ENCODE measurements around the gene CBFA2T3.

Gene CBFA2T3

DNA sequence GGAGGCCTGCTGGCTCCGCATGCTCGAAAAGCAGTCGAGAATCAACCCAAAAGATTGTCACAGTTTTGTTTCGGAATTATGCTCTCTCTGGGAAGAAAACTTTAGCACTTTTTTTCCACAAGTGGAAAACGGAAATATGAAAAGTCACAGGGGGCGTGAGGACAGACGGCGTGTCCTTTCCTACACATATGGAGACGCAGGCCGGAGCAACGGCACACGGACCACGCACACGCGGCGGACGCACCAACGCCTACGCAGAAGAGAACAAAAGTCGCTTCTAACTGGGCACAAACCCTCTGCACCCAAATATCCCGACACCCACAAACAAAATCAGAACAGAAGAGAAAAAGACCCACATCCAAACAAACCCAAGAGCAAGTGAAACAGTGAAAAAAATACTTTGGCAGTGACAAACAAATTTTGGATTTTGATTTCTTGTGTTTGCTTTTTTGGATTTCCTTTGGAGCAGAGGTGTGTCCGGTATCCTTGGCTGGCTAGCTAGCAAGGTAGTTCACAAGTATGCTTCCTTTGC, 101.2 kb downstream of the CBFA2T3 start:
- DNase-seq (ENCODE audit: low spot score): no peak
- TF ChIP-seq, protein P1, sequence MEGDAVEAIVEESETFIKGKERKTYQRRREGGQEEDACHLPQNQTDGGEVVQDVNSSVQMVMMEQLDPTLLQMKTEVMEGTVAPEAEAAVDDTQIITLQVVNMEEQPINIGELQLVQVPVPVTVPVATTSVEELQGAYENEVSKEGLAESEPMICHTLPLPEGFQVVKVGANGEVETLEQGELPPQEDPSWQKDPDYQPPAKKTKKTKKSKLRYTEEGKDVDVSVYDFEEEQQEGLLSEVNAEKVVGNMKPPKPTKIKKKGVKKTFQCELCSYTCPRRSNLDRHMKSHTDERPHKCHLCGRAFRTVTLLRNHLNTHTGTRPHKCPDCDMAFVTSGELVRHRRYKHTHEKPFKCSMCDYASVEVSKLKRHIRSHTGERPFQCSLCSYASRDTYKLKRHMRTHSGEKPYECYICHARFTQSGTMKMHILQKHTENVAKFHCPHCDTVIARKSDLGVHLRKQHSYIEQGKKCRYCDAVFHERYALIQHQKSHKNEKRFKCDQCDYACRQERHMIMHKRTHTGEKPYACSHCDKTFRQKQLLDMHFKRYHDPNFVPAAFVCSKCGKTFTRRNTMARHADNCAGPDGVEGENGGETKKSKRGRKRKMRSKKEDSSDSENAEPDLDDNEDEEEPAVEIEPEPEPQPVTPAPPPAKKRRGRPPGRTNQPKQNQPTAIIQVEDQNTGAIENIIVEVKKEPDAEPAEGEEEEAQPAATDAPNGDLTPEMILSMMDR (IDR thresholded peaks at IDR 0.05; ENCODE audit: extremely low read depth, missing control alignments): no peak

DNA sequence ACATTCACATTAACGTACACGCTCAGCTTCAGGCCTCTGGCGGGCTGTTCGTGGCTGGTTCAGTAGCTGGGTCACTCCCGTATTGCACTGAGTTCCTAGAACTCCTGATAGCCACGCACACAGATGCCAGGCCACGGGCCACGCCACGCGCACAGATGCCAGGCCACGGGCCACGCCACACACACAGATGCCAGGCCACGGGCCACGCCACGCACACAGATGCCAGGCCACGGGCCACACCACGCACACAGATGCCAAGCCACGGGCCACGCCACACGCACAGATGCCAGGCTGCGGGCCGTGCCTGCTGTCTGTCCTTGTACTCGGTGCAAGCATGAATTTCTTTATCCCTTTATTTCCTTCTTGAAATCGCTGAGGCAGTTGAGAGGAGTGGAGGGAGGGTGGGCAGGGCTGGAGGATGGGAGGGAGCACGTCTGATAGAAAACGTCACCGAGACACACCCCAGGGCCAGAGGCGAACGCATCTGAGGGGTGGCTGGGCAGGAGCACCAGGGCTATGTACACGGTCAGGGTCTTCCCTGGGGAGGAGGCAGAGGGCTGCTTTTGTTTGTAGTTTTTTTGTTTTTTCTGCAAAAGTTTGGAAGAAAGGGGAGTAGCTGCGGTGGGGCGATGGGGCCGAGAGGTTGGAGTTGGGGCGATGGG, 101.9 kb downstream of the CBFA2T3 start:
- TF ChIP-seq, protein P1 (IDR thresholded peaks at IDR 0.05; ENCODE audit: extremely low read depth, missing control alignments): no peak
- DNase-seq (ENCODE audit: low spot score): no peak

DNA sequence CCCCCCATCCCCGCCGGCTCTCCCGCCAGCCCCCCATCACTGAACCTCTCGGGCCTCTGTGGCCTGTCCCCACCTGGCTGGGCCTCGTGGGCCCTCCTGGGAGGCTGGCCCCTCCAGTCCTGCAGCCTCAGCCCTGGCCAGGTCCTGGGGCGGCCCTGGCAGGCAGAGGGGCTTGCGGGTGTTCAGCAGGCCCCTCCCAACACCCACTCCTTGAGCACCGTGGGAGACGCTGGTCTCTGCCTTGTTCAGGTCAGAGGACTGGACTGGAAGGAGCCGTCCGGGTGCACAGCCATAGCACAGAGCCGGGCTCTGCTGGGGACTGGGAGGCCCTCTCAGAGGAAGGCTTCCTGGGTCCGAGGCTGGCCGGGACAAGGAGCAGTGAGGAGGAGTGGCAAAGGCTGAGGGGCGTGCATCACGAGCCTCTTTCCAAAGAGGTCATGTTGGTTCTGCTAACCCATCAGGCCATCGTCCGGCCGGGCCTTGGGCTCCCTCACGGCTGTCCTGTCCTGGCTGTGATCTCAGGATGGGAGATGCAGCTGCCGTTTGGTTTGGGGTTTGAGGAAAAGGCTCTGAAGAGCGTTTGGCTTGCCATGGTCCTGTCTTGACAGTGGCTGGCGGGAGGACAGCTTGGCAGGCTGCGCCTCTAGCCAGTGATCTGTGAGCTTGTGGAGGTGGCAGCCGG, 104.2 kb downstream of the CBFA2T3 start:
- TF ChIP-seq, protein P1 (IDR thresholded peaks at IDR 0.05; ENCODE audit: extremely low read depth, missing control alignments): no peak
- DNase-seq (ENCODE audit: low spot score): no peak

DNA sequence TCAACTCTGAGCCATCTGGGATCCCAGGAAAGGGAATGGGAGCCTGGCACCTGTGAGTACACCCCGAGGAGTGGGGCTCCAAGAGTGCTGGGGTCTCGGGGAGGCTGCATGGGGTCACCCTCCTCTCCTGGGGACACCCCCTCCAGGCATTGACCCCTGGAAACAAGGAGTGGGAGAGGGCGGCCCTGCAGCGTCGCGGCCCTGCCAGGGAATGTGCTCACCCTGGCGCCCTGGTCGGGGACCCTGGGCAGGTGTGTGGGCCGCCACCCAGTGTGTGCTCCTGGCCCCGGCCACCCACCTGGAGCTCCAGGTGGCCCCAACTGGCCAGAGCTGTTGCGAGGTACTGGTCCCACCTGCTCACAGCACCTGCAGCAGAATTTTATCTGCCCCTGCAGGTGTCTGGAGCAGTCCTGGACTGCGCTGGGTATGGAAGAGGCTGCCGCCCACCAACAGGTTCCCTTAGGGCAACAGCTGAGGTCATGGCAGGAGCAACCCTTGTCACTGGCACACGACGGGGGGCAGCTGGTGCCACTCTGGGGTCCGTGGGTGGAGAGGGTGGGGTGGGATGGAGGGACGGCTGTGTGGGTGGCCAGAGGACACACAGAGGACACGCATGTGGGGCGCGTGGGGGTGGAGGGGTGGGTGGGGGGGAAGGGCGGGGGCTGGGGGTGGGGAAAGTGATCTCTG, 105.1 kb downstream of the CBFA2T3 start:
- TF ChIP-seq, protein P1 (IDR thresholded peaks at IDR 0.05; ENCODE audit: extremely low read depth, missing control alignments): no peak
- no peak for DNase-seq (ENCODE audit: low spot score)

DNA sequence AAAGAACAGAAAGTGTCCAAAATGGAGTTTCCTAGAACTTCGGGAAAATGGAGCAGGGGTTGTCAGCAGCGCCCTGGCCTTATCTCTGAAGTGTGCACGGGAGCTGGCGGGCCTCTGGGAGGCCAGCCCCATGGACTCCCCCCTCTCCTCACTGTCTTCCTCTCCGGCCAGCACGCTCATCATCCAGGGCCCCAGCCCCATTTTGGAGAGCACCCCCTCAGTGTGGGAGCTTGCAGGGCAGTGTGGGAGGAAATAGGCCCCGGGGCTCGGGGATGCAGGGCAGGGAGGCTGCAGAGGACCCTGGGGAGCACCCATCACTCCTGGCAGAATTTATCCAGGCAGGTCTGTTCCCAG, 105.7 kb downstream of the CBFA2T3 start:
- TF ChIP-seq, protein P1 (IDR thresholded peaks at IDR 0.05; ENCODE audit: extremely low read depth, missing control alignments): no peak
- DNase-seq (ENCODE audit: low spot score): no peak

DNA sequence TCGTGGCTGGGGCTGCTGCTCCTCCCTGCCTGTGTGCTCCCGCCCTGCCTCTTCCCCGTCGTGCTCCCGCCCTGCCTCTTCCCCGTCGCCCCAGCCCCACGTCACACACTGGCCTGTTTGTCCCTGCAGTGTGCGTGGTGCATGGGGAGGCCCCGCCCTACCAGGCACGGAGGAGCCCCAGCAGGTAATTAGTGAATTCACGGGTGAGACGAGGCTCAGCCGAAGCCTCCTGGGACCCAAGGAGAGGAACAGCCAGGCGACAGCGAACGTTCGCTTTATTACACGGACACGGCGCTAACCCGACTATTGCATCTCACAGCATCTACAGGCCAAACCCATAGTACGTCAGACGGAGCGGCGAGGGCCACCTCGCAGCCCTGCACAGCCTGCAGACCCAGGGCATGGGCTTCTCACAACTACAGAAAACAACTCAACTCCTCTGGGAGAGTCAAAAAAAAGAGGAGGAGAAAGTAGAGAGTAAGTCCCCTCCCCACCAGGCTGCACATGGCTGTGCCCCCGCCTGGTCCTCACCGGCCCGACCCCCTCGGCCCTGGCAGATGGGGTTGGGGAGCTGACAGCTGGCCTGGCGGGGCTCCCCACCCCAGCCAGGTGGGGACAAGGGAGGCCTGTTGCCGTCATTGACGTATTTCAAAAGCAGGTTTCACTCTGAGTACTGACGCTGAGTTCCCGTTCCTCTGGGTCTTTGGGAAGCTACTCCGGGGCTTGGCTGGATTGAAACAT, 106.2 kb downstream of the CBFA2T3 start:
- TF ChIP-seq, protein P1 (IDR thresholded peaks at IDR 0.05; ENCODE audit: extremely low read depth, missing control alignments): no peak
- peak; percentile 72 for DNase-seq (ENCODE audit: low spot score)

All from GM20000 (cell line).